Astrocyte of the spinal cord (primary cell): ENCODE measurements around the gene TRIM8.

Experiments
- DNase-seq: peaks from one replicate; pipeline ENCODE4 v3.0.0; 2011; ENCODE audit warnings: low read depth, low spot score
- H3K4me3 ChIP-seq: 2 replicates; pipeline ENCODE4 v1.5.1; 2011; ENCODE audit warnings: low read depth, mild to moderate bottlenecking, low read length, moderate library complexity
- in situ Hi-C: cut with HindIII; loops from 2 replicates; pipeline ENCODE4 v1.10.0; 2017; ENCODE audit warnings: low sequenced_read_pairs
- TF ChIP-seq, protein P1 (sequence below): IDR thresholded peaks from 2 replicates; pipeline ENCODE4 v1.5.1; 2012; ENCODE audit warnings: low read depth, mild to moderate bottlenecking, low read length, inconsistent platforms

The TRIM8 gene

DNA sequence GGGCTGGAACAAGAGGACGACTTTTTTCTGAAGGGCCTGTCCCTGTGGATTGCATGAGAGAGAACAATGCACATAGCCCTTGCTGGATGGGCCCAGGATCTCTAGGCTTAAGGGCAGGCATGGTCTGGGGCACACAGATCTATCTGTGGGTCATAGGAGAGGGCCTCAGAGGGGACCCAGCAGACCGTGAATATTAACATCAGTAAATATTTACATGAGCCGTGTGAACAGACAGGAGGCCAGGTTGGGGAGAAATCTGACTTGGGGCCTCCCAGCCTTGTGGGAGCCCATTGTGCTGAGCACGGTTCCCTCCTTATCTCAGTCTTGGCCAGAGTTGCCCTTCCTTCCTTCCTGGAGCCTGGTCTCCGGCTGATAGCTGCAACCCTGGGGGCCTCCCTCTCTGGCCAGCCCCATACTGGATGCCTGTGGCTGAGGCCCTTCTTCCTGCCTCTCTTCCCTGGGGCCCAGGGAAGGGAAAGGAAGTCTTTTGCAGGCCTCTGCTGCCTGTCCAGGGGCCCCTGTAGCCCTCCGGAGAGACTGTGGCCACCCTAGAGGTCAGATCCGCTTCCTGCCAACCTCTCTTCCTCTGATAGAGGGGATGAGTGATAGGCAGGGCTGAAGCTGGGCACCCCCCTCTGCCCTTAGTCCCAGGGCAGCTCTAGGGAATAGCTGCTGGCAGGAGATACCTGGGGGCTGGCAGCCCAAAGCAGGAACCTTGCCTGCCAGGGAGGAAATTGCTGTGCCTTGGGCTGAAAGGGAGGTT lies 44.5 kb upstream of the TRIM8 start:
- no peak for DNase-seq
- in situ Hi-C loops, result no loop called here
- H3K4me3 ChIP-seq, result no peak overlapping the region
- TF ChIP-seq, protein P1, sequence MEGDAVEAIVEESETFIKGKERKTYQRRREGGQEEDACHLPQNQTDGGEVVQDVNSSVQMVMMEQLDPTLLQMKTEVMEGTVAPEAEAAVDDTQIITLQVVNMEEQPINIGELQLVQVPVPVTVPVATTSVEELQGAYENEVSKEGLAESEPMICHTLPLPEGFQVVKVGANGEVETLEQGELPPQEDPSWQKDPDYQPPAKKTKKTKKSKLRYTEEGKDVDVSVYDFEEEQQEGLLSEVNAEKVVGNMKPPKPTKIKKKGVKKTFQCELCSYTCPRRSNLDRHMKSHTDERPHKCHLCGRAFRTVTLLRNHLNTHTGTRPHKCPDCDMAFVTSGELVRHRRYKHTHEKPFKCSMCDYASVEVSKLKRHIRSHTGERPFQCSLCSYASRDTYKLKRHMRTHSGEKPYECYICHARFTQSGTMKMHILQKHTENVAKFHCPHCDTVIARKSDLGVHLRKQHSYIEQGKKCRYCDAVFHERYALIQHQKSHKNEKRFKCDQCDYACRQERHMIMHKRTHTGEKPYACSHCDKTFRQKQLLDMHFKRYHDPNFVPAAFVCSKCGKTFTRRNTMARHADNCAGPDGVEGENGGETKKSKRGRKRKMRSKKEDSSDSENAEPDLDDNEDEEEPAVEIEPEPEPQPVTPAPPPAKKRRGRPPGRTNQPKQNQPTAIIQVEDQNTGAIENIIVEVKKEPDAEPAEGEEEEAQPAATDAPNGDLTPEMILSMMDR, result no peak

DNA sequence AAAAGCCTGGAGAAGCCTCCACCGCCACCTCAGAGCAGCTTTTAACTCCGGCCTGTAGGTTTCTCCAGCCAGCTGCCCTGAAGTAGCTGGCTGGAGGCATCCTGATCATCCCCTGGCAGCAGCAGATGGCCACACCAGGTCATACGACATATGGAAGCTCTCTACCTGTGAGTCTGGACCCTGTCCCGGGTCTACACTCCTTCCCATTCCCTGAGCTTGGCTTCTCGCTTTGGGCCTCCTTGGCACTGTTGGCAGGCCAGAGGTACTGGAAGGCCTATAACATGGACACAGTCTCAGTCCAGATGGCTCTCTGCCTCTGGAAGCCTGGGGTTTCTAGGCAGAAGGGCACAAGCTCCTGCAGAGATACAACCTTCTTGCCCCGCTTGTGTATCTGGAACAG lies 43.5 kb upstream of the TRIM8 start:
- in situ Hi-C loops, result no loop called here
- no peak overlapping the region for H3K4me3 ChIP-seq
- TF ChIP-seq, protein P1, result no peak
- no peak for DNase-seq

DNA sequence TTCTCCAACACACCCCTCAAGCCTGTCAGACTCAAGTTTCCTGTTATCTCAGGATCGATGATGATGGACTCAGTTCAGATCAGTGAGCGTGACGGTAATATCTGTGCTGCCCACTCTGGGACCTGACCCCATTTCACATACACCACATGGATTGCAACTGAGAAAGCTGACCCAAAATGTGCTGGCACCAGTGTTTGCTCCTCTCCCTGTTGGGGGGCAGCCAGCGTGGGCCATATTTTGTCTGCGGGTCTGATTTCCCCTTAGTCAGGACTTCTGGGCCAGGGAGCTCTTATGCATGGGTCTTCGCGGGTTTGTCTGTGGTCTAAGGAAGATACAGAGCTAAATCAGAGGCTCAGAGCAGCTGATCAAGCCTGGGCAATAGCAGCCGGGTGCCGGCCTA lies 42.6 kb upstream of the TRIM8 start:
- TF ChIP-seq, protein P1, result no peak
- no peak overlapping the region for H3K4me3 ChIP-seq
- in situ Hi-C loops, result no loop called here
- DNase-seq, result no peak

DNA sequence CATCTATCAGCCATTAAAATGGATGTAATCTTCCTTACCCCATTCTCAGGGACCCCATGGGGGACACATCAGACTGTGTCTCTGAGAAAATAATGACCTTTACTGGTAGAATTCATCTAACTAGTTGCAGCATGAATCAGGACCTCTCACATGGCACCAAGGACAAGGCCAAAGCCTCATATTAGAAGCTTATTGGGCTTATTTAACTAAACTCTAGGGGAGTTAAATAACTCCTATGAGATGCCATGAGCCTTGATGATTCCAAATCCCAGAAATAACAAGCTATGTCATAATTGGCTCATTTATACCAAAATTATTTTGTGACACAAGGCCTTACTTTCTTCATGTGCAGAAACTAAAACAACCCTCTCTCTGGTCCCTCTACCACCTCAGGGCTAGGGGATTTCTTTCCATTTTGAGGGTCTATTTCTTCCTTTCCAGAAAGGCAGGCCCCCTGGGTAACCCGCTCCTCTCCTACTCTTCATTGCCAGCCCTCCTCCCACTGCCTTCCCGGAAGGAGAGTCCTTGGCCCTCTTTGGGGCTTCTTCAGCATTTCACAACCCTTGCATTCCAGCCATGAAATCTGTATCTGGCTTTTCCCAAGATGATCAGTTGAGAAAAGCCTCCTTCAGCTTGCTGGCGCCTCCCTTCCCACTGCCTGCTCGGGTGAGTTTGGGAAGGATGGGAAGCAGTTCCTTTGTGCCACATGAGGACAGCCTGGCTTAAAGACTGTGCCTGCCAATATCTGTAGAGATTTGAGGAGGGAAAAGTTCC lies 41.8 kb upstream of the TRIM8 start:
- TF ChIP-seq, protein P1, result no peak
- no peak overlapping the region for H3K4me3 ChIP-seq
- in situ Hi-C loops, result no loop called here
- DNase-seq, result no peak

- TF ChIP-seq, protein P1, result no peak
- DNase-seq, result no peak
- H3K4me3 ChIP-seq, result no peak overlapping the region
- in situ Hi-C loops, result no loop called here
Observed at GRCh38 chr10:102603946-102604345, 40.3 kb upstream of the TRIM8 start.

GRCh38 chr10:102604439-102604841 lies 39.8 kb upstream of the TRIM8 start:
- TF ChIP-seq, protein P1, result no peak
- no peak overlapping the region for H3K4me3 ChIP-seq
- peak; percentile 72 for DNase-seq
- in situ Hi-C loops, result no loop called here
